ENCODE results near the gene DIDO1. TPM values are rescaled to one million over a fixed set of nuclear protein-coding genes. Genes with fewer than 3 reads are reported as not detected.

The DIDO1 gene
- total and polyA plus RNA-seq, 2 of the 13 experiments (the other 11 are each of a cell fraction or from before 2014, with no cell fraction given) = 75.0 to 75.1 TPM

DNA sequence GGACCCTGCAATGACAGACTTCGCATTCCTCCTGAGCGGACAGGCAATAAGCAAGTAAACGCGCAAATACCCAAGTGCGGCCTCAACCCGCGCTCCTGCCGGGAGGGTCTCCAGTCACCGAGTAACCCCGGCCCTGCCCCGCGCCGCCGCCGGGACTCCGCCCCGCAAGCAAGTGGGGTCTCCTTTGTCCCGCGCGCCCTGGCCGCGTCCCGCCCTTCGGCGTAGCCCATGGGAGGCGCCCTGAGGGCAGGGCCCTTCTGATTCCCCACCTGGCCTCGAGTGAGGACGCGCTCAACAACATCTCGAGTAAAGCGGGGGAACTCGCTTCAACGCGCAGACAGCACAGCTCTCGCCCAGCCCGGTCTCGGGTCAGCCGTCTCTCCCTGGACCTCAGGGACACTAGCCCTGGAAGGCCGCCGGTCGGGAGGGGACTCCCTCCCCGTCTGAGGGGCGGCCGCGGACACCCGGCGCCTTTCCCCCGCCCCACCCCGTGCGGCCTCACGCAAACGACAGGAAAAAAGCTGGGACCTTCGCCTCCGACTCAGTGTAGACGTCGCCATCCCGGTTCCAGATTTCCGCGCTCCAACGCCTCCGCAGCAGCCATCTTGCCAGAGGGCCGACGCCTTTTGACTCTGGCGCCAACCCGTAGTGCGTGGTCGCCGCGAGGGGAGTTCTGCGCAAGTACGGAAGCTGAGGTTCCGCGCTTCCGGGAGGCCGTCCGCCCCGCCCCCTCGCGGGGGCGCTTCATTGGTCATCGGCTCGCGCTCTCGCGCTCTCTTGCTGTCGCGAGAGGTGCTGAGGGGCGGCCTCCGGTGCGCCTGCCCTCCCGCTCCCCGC, 11.2 kb upstream of the DIDO1 start (continued):
- no peak for TF ChIP-seq ZNF83 (CRISPR knock-in tag; IDR thresholded peaks at IDR 0.05; ENCODE audit: borderline replicate concordance)
- 0 out of 2 replicates have a peak, but pooled peaks have one; percentile 35 for TF ChIP-seq ZNF713 (CRISPR knock-in tag; IDR thresholded peaks at IDR 0.05)
- peak; percentile 85; the same call in 1 of the 2 replicates for TF ChIP-seq ZNF124 (CRISPR knock-in tag; IDR thresholded peaks at IDR 0.05)
- no peak for TF ChIP-seq TCF7 (IDR thresholded peaks at IDR 0.05; ENCODE audit: low read depth)
- no peak for TF ChIP-seq MATR3 (CRISPR knock-in tag; IDR thresholded peaks at IDR 0.05)
- TF ChIP-seq ZNF790 (CRISPR knock-in tag; IDR thresholded peaks at IDR 0.05; ENCODE audit: borderline replicate concordance) = peak; percentile 98
- TF ChIP-seq, protein P1, sequence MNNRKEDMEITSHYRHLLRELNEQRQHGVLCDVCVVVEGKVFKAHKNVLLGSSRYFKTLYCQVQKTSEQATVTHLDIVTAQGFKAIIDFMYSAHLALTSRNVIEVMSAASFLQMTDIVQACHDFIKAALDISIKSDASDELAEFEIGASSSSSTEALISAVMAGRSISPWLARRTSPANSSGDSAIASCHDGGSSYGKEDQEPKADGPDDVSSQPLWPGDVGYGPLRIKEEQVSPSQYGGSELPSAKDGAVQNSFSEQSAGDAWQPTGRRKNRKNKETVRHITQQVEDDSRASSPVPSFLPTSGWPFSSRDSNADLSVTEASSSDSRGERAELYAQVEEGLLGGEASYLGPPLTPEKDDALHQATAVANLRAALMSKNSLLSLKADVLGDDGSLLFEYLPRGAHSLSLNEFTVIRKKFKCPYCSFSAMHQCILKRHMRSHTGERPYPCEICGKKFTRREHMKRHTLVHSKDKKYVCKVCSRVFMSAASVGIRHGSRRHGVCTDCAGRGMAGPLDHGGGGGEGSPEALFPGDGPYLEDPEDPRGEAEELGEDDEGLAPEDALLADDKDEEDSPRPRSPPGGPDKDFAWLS (CRISPR knock-in tag; IDR thresholded peaks at IDR 0.05; ENCODE audit: borderline replicate concordance) = peak; percentile 84; the same call in 1 of the 2 replicates
- TF ChIP-seq, protein P2, sequence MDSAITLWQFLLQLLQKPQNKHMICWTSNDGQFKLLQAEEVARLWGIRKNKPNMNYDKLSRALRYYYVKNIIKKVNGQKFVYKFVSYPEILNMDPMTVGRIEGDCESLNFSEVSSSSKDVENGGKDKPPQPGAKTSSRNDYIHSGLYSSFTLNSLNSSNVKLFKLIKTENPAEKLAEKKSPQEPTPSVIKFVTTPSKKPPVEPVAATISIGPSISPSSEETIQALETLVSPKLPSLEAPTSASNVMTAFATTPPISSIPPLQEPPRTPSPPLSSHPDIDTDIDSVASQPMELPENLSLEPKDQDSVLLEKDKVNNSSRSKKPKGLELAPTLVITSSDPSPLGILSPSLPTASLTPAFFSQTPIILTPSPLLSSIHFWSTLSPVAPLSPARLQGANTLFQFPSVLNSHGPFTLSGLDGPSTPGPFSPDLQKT (CRISPR knock-in tag; IDR thresholded peaks at IDR 0.05; ENCODE audit: borderline replicate concordance) = no peak; the same call in 1 of the 2 replicates
- peak; percentile 88 for TF ChIP-seq POGZ (CRISPR knock-in tag; IDR thresholded peaks at IDR 0.05)
- TF ChIP-seq ZNF768 (CRISPR knock-in tag; IDR thresholded peaks at IDR 0.05) = peak; percentile 84; the same call in 1 of the 2 replicates
- TF ChIP-seq ARNTL (CRISPR knock-in tag; IDR thresholded peaks at IDR 0.05) = peak; percentile 90
- TF ChIP-seq, protein P3, sequence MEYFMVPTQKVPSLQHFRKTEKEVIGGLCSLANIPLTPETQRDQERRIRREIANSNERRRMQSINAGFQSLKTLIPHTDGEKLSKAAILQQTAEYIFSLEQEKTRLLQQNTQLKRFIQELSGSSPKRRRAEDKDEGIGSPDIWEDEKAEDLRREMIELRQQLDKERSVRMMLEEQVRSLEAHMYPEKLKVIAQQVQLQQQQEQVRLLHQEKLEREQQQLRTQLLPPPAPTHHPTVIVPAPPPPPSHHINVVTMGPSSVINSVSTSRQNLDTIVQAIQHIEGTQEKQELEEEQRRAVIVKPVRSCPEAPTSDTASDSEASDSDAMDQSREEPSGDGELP (IDR thresholded peaks at IDR 0.05; ENCODE audit: borderline replicate concordance, low read depth) = peak; percentile 7; the same call in 1 of the 2 replicates
- TF ChIP-seq MXD4 (CRISPR knock-in tag; IDR thresholded peaks at IDR 0.05) = peak; percentile 96
- TF ChIP-seq MTF1 (CRISPR knock-in tag; IDR thresholded peaks at IDR 0.05) = peak; percentile 83; the same call in 1 of the 2 replicates
- no peak for TF ChIP-seq PLRG1 (conservative IDR thresholded peaks at IDR 0.05)
- TF ChIP-seq CREM (IDR thresholded peaks at IDR 0.05) = peak; percentile 86
- peak; percentile 31; the same call in 1 of the 2 replicates for TF ChIP-seq CREM (CRISPR knock-in tag; IDR thresholded peaks at IDR 0.05)
- TF ChIP-seq REPIN1 (CRISPR knock-in tag; IDR thresholded peaks at IDR 0.05; ENCODE audit: borderline replicate concordance, low read depth) = peak; percentile 97; the same call in 1 of the 2 replicates
- TF ChIP-seq, protein P4, sequence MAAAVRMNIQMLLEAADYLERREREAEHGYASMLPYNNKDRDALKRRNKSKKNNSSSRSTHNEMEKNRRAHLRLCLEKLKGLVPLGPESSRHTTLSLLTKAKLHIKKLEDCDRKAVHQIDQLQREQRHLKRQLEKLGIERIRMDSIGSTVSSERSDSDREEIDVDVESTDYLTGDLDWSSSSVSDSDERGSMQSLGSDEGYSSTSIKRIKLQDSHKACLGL (CRISPR knock-in tag; IDR thresholded peaks at IDR 0.05) = peak; percentile 95
- TF ChIP-seq SETDB1 (CRISPR knock-in tag; IDR thresholded peaks at IDR 0.05; ENCODE audit: borderline replicate concordance) = no peak
- 0 out of 2 replicates have a peak, but pooled peaks have one; percentile 9 for TF ChIP-seq GATA4 (IDR thresholded peaks at IDR 0.05; ENCODE audit: borderline replicate concordance, low read depth)
- TF ChIP-seq, protein P5, sequence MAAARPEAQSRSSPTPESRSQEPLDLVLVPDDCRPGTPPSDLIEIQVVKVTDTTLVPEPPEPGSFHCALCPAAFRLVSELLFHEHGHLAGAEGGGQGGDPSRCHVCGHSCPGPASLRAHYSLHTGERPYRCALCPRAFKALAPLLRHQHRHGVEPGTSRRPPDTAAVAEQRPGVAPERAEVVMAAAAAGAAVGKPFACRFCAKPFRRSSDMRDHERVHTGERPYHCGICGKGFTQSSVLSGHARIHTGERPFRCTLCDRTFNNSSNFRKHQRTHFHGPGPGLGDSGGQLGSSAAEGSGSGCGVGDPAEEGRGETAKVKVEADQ (CRISPR knock-in tag; IDR thresholded peaks at IDR 0.05; ENCODE audit: borderline replicate concordance) = no peak
- peak; percentile 68 for TF ChIP-seq PPARG (CRISPR knock-in tag; conservative IDR thresholded peaks at IDR 0.05)
- peak; percentile 84 for TF ChIP-seq CHCHD3 (CRISPR knock-in tag; IDR thresholded peaks at IDR 0.05)

Data from HepG2 (cell line).